Bronchial epithelial cell (primary cell): ENCODE results near the gene PIK3R5. TPM values are rescaled to one million over a fixed set of nuclear protein-coding genes. Genes with fewer than 3 reads are reported as not detected.
A peak's percentile ranks its signal among the peaks of the same experiment; 100 is the strongest.

ENCODE experiments used
- DNase-seq: peaks from one replicate; pipeline ENCODE4 v3.0.0-alpha.2; 2010; ENCODE audit warnings: low read depth
- FAIRE-seq: peaks from 2 replicates; lab custom pipeline; 2011; peaks lifted over from hg19 to GRCh38; lab: Jason Lieb, UNC
- H3K27me3 ChIP-seq: 2 replicates; pipeline ENCODE4 v1.5.1; 2011; ENCODE audit warnings: low read length; ENCODE audit not compliant: control insufficient read depth, insufficient read depth
- H3K36me3 ChIP-seq: 2 replicates; pipeline ENCODE4 v1.5.1; 2011; ENCODE audit warnings: low read length; ENCODE audit not compliant: control insufficient read depth, insufficient read depth
- H3K4me3 ChIP-seq: 2 replicates; pipeline ENCODE4 v1.5.1; 2011; ENCODE audit warnings: mild to moderate bottlenecking, low read depth, low read length, control low read depth
- CTCF ChIP-seq: IDR thresholded peaks from 2 replicates; pipeline ENCODE4 v1.5.1; 2011; ENCODE audit warnings: mild to moderate bottlenecking, moderate library complexity, low read length, control low read depth, inconsistent platforms; ENCODE audit not compliant: insufficient read depth, severe bottlenecking
- total RNA-seq: library from RNA; depleted of rRNA; stranded (reverse); fragments of >200 nt; gene quantifications from 2 replicates; pipeline ENCODE4 v1.2.1, GENCODE V29; 2014

The PIK3R5 gene
- total RNA-seq, 1 donor from 2014 or later = not detected

- H3K4me3 ChIP-seq = no peak overlapping the region
- no peak for TF ChIP-seq CTCF
- no peaks in the 10 kb centered on the region for H3K36me3 ChIP-seq
- FAIRE-seq = peak; percentile 99
- no peak for DNase-seq
- no peaks in the 10 kb centered on the region for H3K27me3 ChIP-seq
These were observed 136.2 kb downstream of the PIK3R5 start for GRCh38 chr17:8829036-8829941.

Other genes with a start within 250 kb of the PIK3R5 start
- gene CCDC42, start 220.9 kb downstream of the PIK3R5 start, total RNA-seq = not detected in 2 replicates
- gene SPDYE4, start 207.2 kb downstream of the PIK3R5 start, total RNA-seq = not detected in 2 replicates
- gene MFSD6L, start 166.3 kb downstream of the PIK3R5 start, total RNA-seq = 0.13 TPM in 1 of 2 replicates, not detected in the other
- gene PIK3R6, start 98.0 kb downstream of the PIK3R5 start, total RNA-seq = not detected in 2 replicates
- under 0.01 and 0.51 TPM in 2 replicates for gene NTN1, start 55.8 kb upstream of the PIK3R5 start, total RNA-seq